Panc1 (cell line): Measurements from ENCODE around the gene ITGAV.

Experiments used
- CTCF ChIP-seq: fragments of 450-650 bp; IDR thresholded peaks from 2 replicates; pipeline ENCODE4 v1.5.1; 2017; ENCODE audit warnings: mild to moderate bottlenecking
- POLR2AphosphoS5 ChIP-seq: IDR thresholded peaks from 2 replicates; pipeline ENCODE4 v1.6.1; 2012; ENCODE audit warnings: mild to moderate bottlenecking, low read depth, low read length, moderate library complexity
- SIN3A ChIP-seq: IDR thresholded peaks from 2 replicates; pipeline ENCODE4 v1.6.1; 2012; ENCODE audit warnings: low read depth, mild to moderate bottlenecking, low read length, moderate library complexity, borderline replicate concordance; ENCODE audit not compliant: insufficient read depth

- TF ChIP-seq CTCF (no peak), SIN3A (no peak), POLR2AphosphoS5 (no peak)
These were observed 69.5 kb downstream of the ITGAV start for GRCh38 chr2:186659383-186659782.
